K562 (cell line): ENCODE results near the gene CNPY4. TPM values are rescaled to one million over a fixed set of nuclear protein-coding genes. Genes with fewer than 3 reads are reported as not detected.

ENCODE experiments used
- ARHGAP35 ChIP-seq: fragments of 450-650 bp; IDR thresholded peaks from 2 replicates; pipeline ENCODE4 v1.6.1; 2018; ENCODE audit not compliant: partially characterized antibody
- ATF1 ChIP-seq, 2 experiments: fragments of 450-650 bp in 1 of 2; IDR thresholded peaks; 2 replicates each; pipeline ENCODE4 v1.6.1; 2016; ENCODE audit warnings: missing compliant biosample characterization in 1 of 2, missing genetic modification characterization in 1 of 2
- BDP1 ChIP-seq: IDR thresholded peaks from 3 replicates; pipeline ENCODE4 v1.6.1; 2011; ENCODE audit not compliant: insufficient read length, insufficient read depth
- CSDE1 ChIP-seq, 2 experiments: fragments of 450-650 bp; IDR thresholded peaks; 2 replicates each; pipeline ENCODE4 v1.6.1; 2016; ENCODE audit warnings: mild to moderate bottlenecking in 1 of 2
- JUNB ChIP-seq: fragments of 450-650 bp; formaldehyde crosslinking; conservative IDR thresholded peaks from 2 replicates; pipeline ENCODE4 v1.4.0; 2020; ENCODE audit warnings: mild to moderate bottlenecking
- MCM7 ChIP-seq, 2 experiments: fragments of 450-650 bp; IDR thresholded peaks; 2 replicates each; pipeline ENCODE4 v1.6.1; 2016 to 2018
- NR2C2 ChIP-seq, 2 experiments: fragments of 200-800 bp in 1 of 2; sonication (Bioruptor generic) in 1 of 2; sonication (generic) in 1 of 2; formaldehyde crosslinking in 1 of 2; IDR thresholded peaks; 2 replicates each; pipeline versions ENCODE4 v1.6.1 to v1.8.0; 2016 to 2022; ENCODE audit warnings: mild to moderate bottlenecking in 1 of 2, missing compliant biosample characterization in 1 of 2, missing genetic modification characterization in 1 of 2, missing genetic modification reagents in 1 of 2
- RBM39 ChIP-seq: fragments of 200-400 bp; formaldehyde crosslinking; optimal IDR thresholded peaks from 2 replicates; pipeline ENCODE3; 2018; ENCODE audit warnings: low read depth, low read length
- TAF9B ChIP-seq: fragments of 450-650 bp; IDR thresholded peaks from 2 replicates; pipeline ENCODE4 v1.6.1; 2018; ENCODE audit warnings: mild to moderate bottlenecking; ENCODE audit not compliant: partially characterized antibody
- ZKSCAN1 ChIP-seq: fragments of 150-350 bp; IDR thresholded peaks from 2 replicates; pipeline ENCODE4 v1.6.1; 2016; ENCODE audit warnings: low read depth, low read length
- ZNF134 ChIP-seq: fragments of 250-450 bp; sonication (Bioruptor Pico); conservative IDR thresholded peaks from 2 replicates; pipeline ENCODE4 v1.4.0; 2020
- ZNF184 ChIP-seq: sonication (generic); formaldehyde crosslinking; IDR thresholded peaks from 2 replicates; pipeline ENCODE4 v1.5.0; 2020; ENCODE audit warnings: missing genetic modification reagents
- ZNF347 ChIP-seq: fragments of 450-650 bp; formaldehyde crosslinking; IDR thresholded peaks from 2 replicates; pipeline ENCODE4 v1.4.0; 2020; ENCODE audit warnings: low read depth, mild to moderate bottlenecking, moderate library complexity
- ZNF431 ChIP-seq: sonication (generic); formaldehyde crosslinking; IDR thresholded peaks from 2 replicates; pipeline ENCODE4 v1.8.0; 2022; ENCODE audit warnings: mild to moderate bottlenecking, missing genetic modification reagents
- polyA plus RNA-seq, 8 experiments: library from polyadenylated mRNA; depleted of rRNA in 4 of 8; stranded (reverse) in 5 of 8; unstranded in 3 of 8; fragments of >200 nt; fragmentation: Nextera tagmentation in 2 of 8; fragmentation: Illumina TruSeq in 1 of 8; extraction: Ambion mirVana in 2 of 8; extraction: Trizol in 1 of 8; gene quantifications; 2 replicates each; pipeline versions ENCODE4 v1.2.1 to v1.2.3, GENCODE V29; 2011 to 2014; ENCODE audit warnings: inconsistent platforms in 1 of 8, missing spikeins in 1 of 8
- total RNA-seq, 7 experiments: library from RNA; depleted of rRNA in 6 of 7; stranded (reverse); fragments of >200 nt in 6 of 7; fragmentation: Illumina TruSeq in 2 of 7; extraction: Trizol in 2 of 7; gene quantifications; 2 replicates each; pipeline versions ENCODE4 v1.2.1 to v1.2.3, GENCODE V29; 2011 to 2021; ENCODE audit warnings: low replicate concordance in 1 of 7
- TF ChIP-seq, protein P1 (sequence below): sonication (generic); formaldehyde crosslinking; IDR thresholded peaks from 2 replicates; pipeline ENCODE4 v1.8.1; 2023; ENCODE audit warnings: mild to moderate bottlenecking, missing genetic modification reagents
- TF ChIP-seq, protein P2 (sequence below), 2 experiments: IDR thresholded peaks; 2 replicates each; pipeline ENCODE4 v1.6.1; 2011; ENCODE audit warnings: borderline replicate concordance in 1 of 2, control low read depth in 1 of 2, low read depth in 1 of 2, low read length in 1 of 2, mild to moderate bottlenecking in 1 of 2, mixed read lengths in 1 of 2, moderate library complexity in 1 of 2; ENCODE audit not compliant: insufficient read depth in 1 of 2, insufficient read length in 1 of 2, poor library complexity in 1 of 2, severe bottlenecking in 1 of 2; ENCODE audit errors: extremely low read depth in 1 of 2
- TF ChIP-seq, protein P3 (sequence below): sonication (generic); formaldehyde crosslinking; IDR thresholded peaks from 2 replicates; pipeline ENCODE4 v1.8.1; 2023; ENCODE audit warnings: mild to moderate bottlenecking, missing genetic modification reagents
- TF ChIP-seq, protein P4 (sequence below): fragments of 450-650 bp; IDR thresholded peaks from 2 replicates; pipeline ENCODE4 v1.6.1; 2017; ENCODE audit warnings: mild to moderate bottlenecking, moderate library complexity

The CNPY4 gene
- total and polyA plus RNA-seq, 9 of the 15 experiments (the other 6 are each of a cell fraction or from before 2014, with no cell fraction given), result 1.9 to 11.2 (median 7.0) TPM

DNA sequence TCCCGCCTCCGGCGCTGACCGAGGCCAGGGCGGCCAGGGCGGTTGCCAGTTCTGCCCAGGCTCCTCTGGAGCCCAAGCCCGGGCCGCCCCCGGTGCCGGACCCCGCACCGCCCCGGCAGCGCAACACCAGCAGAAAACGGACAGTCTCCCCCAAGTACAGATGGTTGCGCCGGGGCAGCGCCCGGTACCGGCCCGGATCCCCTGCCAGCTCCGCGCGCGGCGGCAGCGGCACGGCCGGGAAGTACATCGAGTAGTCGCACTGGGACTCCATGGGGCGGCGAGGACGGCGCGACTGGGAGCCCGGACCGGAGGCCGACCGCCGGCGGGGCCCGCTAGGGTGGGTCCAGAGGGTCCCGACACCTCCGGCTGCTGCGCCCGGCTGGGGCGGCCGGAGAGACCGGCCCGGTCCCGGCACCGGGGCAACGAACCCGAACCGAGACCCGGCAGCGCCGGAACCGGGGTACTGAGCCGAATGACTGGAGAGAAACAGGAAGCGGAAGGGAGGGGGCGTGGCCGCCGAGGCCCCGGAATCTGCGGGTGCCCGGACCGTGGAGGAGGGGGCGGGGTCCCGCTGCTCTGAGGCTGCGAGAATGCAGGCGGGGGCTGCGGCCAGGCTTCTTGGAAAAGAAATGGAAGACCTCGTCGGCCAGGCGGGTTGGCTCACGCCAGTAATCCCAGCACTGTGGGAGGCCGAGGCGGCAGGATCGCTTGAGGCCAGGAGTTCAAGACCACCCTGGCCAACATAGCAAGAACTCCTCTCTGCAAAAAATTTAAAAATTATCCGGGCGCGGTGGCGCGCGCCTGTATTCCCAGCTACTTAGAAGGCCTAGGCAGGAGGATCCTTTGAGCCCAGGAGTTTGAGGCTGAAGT, 39.0 kb downstream of the CNPY4 start, which contains the start of gene TRAPPC14 (continued):
- TF ChIP-seq, protein P1, sequence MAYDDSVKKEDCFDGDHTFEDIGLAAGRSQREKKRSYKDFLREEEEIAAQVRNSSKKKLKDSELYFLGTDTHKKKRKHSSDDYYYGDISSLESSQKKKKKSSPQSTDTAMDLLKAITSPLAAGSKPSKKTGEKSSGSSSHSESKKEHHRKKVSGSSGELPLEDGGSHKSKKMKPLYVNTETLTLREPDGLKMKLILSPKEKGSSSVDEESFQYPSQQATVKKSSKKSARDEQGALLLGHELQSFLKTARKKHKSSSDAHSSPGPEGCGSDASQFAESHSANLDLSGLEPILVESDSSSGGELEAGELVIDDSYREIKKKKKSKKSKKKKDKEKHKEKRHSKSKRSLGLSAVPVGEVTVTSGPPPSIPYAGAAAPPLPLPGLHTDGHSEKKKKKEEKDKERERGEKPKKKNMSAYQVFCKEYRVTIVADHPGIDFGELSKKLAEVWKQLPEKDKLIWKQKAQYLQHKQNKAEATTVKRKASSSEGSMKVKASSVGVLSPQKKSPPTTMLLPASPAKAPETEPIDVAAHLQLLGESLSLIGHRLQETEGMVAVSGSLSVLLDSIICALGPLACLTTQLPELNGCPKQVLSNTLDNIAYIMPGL (CRISPR knock-in tag), result peak; percentile 76; the same call in 1 of the 2 replicates
- no peak for TF ChIP-seq MCM7 (IDR thresholded peaks at IDR 0.05)
- TF ChIP-seq TAF9B, result no peak
- no peak for TF ChIP-seq ZNF184 (CRISPR knock-in tag)
- TF ChIP-seq BDP1, result peak; percentile 23
- TF ChIP-seq RBM39, result no peak
- no peak for TF ChIP-seq ZNF431 (CRISPR knock-in tag)
- TF ChIP-seq, protein P2, sequence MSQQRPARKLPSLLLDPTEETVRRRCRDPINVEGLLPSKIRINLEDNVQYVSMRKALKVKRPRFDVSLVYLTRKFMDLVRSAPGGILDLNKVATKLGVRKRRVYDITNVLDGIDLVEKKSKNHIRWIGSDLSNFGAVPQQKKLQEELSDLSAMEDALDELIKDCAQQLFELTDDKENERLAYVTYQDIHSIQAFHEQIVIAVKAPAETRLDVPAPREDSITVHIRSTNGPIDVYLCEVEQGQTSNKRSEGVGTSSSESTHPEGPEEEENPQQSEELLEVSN (IDR thresholded peaks at IDR 0.05; ENCODE audit: borderline replicate concordance in 1 of 2, extremely low read depth in 1 of 2, insufficient read depth in 1 of 2, insufficient read length in 1 of 2, low read depth in 1 of 2, low read length in 1 of 2, poor library complexity in 1 of 2, severe bottlenecking in 1 of 2), result peak in 1 of 2 experiments; percentile 42
- TF ChIP-seq ZNF134 (CRISPR knock-in tag), result no peak
- no peak for TF ChIP-seq ZNF347
- no peak for TF ChIP-seq NR2C2 (CRISPR knock-in tag; IDR thresholded peaks at IDR 0.05)
- TF ChIP-seq NR2C2 (tag; IDR thresholded peaks at IDR 0.05), result peak; percentile 38; the same call in 1 of the 2 replicates
- TF ChIP-seq ARHGAP35, result no peak
- no peak for TF ChIP-seq ATF1 (CRISPR knock-in tag; IDR thresholded peaks at IDR 0.05)
- TF ChIP-seq ATF1 (tag; IDR thresholded peaks at IDR 0.05), result peak; percentile 72
- TF ChIP-seq CSDE1 (IDR thresholded peaks at IDR 0.05), result no peak
- TF ChIP-seq ZKSCAN1, result no peak; the same call in 1 of the 2 replicates
- TF ChIP-seq JUNB (CRISPR knock-in tag), result no peak
- TF ChIP-seq, protein P3, sequence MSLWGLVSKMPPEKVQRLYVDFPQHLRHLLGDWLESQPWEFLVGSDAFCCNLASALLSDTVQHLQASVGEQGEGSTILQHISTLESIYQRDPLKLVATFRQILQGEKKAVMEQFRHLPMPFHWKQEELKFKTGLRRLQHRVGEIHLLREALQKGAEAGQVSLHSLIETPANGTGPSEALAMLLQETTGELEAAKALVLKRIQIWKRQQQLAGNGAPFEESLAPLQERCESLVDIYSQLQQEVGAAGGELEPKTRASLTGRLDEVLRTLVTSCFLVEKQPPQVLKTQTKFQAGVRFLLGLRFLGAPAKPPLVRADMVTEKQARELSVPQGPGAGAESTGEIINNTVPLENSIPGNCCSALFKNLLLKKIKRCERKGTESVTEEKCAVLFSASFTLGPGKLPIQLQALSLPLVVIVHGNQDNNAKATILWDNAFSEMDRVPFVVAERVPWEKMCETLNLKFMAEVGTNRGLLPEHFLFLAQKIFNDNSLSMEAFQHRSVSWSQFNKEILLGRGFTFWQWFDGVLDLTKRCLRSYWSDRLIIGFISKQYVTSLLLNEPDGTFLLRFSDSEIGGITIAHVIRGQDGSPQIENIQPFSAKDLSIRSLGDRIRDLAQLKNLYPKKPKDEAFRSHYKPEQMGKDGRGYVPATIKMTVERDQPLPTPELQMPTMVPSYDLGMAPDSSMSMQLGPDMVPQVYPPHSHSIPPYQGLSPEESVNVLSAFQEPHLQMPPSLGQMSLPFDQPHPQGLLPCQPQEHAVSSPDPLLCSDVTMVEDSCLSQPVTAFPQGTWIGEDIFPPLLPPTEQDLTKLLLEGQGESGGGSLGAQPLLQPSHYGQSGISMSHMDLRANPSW (CRISPR knock-in tag), result 0 out of 2 replicates have a peak, but pooled peaks have one; percentile 38
- TF ChIP-seq, protein P4, sequence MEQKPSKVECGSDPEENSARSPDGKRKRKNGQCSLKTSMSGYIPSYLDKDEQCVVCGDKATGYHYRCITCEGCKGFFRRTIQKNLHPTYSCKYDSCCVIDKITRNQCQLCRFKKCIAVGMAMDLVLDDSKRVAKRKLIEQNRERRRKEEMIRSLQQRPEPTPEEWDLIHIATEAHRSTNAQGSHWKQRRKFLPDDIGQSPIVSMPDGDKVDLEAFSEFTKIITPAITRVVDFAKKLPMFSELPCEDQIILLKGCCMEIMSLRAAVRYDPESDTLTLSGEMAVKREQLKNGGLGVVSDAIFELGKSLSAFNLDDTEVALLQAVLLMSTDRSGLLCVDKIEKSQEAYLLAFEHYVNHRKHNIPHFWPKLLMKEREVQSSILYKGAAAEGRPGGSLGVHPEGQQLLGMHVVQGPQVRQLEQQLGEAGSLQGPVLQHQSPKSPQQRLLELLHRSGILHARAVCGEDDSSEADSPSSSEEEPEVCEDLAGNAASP, result no peak
